Left lung (tissue), 10 donors: Measurements from ENCODE around the gene LRRC75B. TPM values are rescaled to one million over a fixed set of nuclear protein-coding genes. Genes with fewer than 3 reads are reported as not detected.

Experiments
- ATAC-seq: fragments of 200-7000 bp; cut with Tn5 transposase; one replicate; pipeline ENCODE4 v1.9.1; 2020; ENCODE audit warnings: moderate library complexity
- DNase-seq, 4 donors: peaks; one replicate each; pipeline ENCODE4 v3.0.0-alpha.2; 2013 to 2020
- H3K27ac ChIP-seq, 2 donors: fragments of 200-600 bp; sonication (generic) in 1 of 2; one replicate each; pipeline versions ENCODE4 v1.5.0 to v1.8.0; 2020 to 2021
- H3K27me3 ChIP-seq, 2 donors: fragments of 200-600 bp; sonication (generic) in 1 of 2; one replicate each; pipeline versions ENCODE4 v1.5.0 to v1.8.0; 2020 to 2021
- H3K36me3 ChIP-seq, 2 donors: fragments of 200-600 bp; sonication (generic) in 1 of 2; one replicate each; pipeline versions ENCODE4 v1.5.0 to v1.8.0; 2020 to 2021
- H3K4me1 ChIP-seq, 2 donors: fragments of 200-600 bp; one replicate each; pipeline ENCODE4 v1.8.0; 2021
- H3K4me3 ChIP-seq, 2 donors: fragments of 200-600 bp; sonication (generic) in 1 of 2; one replicate each; pipeline versions ENCODE4 v1.5.0 to v1.8.0; 2020 to 2021; ENCODE audit warnings: mild to moderate bottlenecking in 1 of 2
- H3K9me3 ChIP-seq, 2 donors: fragments of 200-600 bp; sonication (generic) in 1 of 2; one replicate each; pipeline versions ENCODE4 v1.5.0 to v1.8.0; 2020 to 2021
- CTCF ChIP-seq, 2 donors: fragments of 200-600 bp; sonication (generic) in 1 of 2; IDR thresholded peaks; one replicate each; pipeline versions ENCODE4 v1.5.0 to v1.8.0; 2021; ENCODE audit warnings: antibody characterized with exemption in 2 of 2
- intact Hi-C, 2 donors: fragments of 100-400 bp; cut with DNase I; formaldehyde crosslinking; loops; one replicate each; pipeline versions ENCODE4 v1.11.2 to v1.14.2; 2022
- polyA plus RNA-seq, 6 donors: library from polyadenylated mRNA; unstranded; fragments of 120-200 nt; gene quantifications; one replicate each; pipeline ENCODE4 v1.2.1, GENCODE V29; 2013; ENCODE audit not compliant: insufficient read length in 6 of 6
- total RNA-seq, 2 donors: library from RNA; stranded (reverse); fragmentation: NEBNext Ultra II Directional; extraction: Animal tissue kit (Norgen Biotek cat#: 25700); gene quantifications; one replicate each; pipeline ENCODE4 v1.2.1, GENCODE V29; 2021
- donor health status: DM: no; HTN: yes; CAD: no.
- donor health status: DM: no; HTN: no; CAD: no.

The LRRC75B gene
- total and polyA plus RNA-seq, 8 donors, result 6.8 to 35.1 (median 31.0) TPM

GRCh38 chr22:24591286-24591830 is 1.5 kb downstream of the LRRC75B start:
- H3K9me3 ChIP-seq, result no peaks in the 10 kb centered on the region
- intact Hi-C loops, result no loop called here
- no peak for DNase-seq
- H3K36me3 ChIP-seq, result peaks cover 0 to 29% of the 10 kb centered on the region in 2 donors
- H3K27me3 ChIP-seq, result no peaks in the 10 kb centered on the region
- no peak overlapping the region for H3K27ac ChIP-seq
- peaks cover 6 to 11% of the 10 kb centered on the region in 2 donors for H3K4me1 ChIP-seq
- no peak for TF ChIP-seq CTCF (IDR thresholded peaks at IDR 0.05)
- ATAC-seq, result no peak
- no peak overlapping the region for H3K4me3 ChIP-seq

DNA sequence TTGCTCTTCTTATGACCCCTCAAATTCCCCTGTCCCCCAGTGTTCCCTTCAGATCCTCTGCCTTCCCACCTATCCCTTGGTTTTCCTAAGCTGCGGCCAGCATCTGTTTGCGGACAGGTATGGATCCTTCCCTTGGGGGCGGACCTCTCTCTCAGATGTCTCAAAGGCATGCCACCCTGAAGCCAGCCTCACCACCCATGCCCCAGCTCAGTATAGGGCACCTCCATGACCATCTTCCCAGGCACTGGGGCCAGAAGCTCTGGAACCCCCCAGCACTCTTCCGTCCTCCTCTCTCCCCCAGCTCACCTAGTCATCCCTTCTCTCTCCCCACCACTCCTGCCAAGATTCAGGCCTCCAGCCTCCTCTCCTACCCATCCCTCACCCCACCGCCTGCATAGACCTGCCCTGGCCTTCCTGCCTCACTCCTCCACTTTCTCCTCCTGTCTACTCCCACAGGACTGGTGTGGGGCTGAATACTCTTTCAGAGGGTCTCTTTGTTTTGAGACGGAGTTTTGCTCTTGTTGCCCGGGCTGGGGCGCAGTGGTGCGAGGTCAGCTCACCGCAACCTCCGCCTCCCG is 2.2 kb downstream of the LRRC75B start:
- Histone ChIP-seq H3K27ac (no peak overlapping the region), H3K36me3 (peaks cover 0 to 34% of the 10 kb centered on the region in 2 donors), H3K9me3 (no peaks in the 10 kb centered on the region), H3K4me3 (no peak overlapping the region), H3K27me3 (no peaks in the 10 kb centered on the region), H3K4me1 (peaks cover 6 to 11% of the 10 kb centered on the region in 2 donors)
- ATAC-seq, result no peak
- DNase-seq, result no peak
- no peak for TF ChIP-seq CTCF (IDR thresholded peaks at IDR 0.05)
- intact Hi-C loops, result no loop called here

DNA sequence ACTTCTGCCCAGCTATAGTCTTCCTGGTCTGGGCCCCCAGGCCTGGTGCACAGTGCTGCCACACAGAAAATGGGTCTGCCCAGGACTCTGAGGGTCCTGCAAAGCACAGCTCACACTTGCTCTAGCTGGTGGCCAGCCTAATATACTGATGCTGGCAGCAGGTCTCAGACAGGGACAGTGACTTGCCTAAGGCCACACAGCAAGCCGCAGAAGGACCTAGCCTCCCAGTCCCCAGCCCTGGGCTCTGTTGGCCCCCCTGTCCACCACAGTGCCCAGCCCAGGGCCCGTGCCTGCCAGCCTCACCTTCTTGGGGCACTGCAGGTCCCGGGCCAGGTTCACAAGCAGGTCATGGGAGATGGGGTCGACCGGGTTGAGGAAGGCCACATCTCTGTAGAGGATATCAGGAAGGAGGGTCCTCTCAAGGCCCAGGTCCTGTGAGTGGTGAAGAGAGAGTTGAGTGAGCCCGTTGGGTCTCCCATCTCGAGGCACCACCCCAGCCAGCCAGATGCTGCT is 3.3 kb downstream of the LRRC75B start:
- H3K27ac ChIP-seq, result no peak overlapping the region
- no peak for ATAC-seq
- peaks cover 6 to 8% of the 10 kb centered on the region in 2 donors for H3K4me1 ChIP-seq
- no peaks in the 10 kb centered on the region for H3K27me3 ChIP-seq
- intact Hi-C loops, result no loop called here
- no peak for DNase-seq
- H3K36me3 ChIP-seq, result peaks cover 0 to 38% of the 10 kb centered on the region in 2 donors
- TF ChIP-seq CTCF (IDR thresholded peaks at IDR 0.05), result no peak
- H3K9me3 ChIP-seq, result no peaks in the 10 kb centered on the region
- H3K4me3 ChIP-seq, result no peak overlapping the region

DNA sequence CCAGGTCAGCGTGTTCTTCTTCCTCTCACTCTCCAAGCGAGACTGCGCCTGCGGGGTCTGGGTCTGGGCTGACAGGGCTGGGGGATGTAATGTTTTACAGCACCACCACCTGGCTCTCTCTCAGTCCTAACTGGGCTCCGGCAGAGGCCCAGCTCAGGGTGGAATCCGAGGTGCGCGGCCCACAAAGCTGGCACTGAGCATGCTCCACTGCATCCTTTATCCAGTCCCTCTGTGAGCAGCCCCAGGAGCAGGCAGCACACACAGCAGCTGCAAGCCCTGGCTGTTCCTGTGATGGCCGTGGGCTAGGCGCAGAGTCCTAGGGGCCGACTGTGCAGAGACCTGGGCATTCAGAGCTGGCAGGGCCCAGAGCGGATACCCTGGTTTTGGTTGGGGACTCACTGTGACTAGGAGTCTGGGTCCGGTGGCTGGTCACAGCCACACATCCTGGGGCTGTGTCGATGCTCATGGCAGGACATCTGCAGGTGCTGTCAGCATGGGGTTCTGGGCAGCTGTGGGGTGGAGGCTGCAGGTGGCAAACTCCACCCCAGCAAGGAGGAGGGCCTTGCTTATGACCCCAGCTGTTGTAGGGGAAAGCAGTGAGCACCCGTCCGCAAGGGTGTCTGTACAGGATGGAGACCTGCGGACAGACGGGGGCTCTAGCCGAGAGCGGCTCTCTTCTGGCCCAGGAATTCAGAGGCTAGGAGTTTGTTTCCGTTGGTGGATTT is 4.0 kb downstream of the LRRC75B start:
- DNase-seq, result no peak
- H3K4me3 ChIP-seq, result no peak overlapping the region
- H3K9me3 ChIP-seq, result no peaks in the 10 kb centered on the region
- no peaks in the 10 kb centered on the region for H3K27me3 ChIP-seq
- peaks cover 0 to 38% of the 10 kb centered on the region in 2 donors for H3K36me3 ChIP-seq
- peaks cover 5 to 8% of the 10 kb centered on the region in 2 donors for H3K4me1 ChIP-seq
- intact Hi-C loops, result no loop called here
- no peak for ATAC-seq
- no peak overlapping the region for H3K27ac ChIP-seq
- TF ChIP-seq CTCF (IDR thresholded peaks at IDR 0.05), result no peak

DNA sequence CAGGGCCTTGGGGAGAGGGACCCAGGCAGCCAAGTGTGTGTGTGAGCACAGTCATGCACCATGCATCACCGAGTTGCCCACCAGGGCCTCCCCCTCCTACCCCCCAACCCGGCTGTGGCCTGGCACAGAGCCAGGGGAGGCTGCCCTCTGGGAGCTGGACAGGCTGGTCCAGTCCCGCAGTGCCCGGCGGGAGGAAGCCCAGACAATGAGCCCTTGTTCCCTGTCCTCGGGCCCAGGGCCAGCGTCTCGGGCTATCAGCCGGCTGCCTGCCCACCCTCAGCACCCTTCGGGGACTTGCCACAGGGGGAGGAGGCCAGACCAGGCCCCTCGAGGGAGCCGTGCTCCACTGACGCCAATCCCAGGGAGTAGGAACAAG is 4.5 kb downstream of the LRRC75B start:
- intact Hi-C loops, result no loop called here
- Histone ChIP-seq H3K9me3 (no peaks in the 10 kb centered on the region), H3K4me1 (peaks cover 3 to 12% of the 10 kb centered on the region in 2 donors), H3K36me3 (peaks cover 0 to 38% of the 10 kb centered on the region in 2 donors), H3K27me3 (no peaks in the 10 kb centered on the region), H3K27ac (no peak overlapping the region), H3K4me3 (no peak overlapping the region)
- DNase-seq, result no peak
- ATAC-seq, result no peak
- TF ChIP-seq CTCF (IDR thresholded peaks at IDR 0.05), result no peak
